ENCODE results near the gene EYS.

DNA sequence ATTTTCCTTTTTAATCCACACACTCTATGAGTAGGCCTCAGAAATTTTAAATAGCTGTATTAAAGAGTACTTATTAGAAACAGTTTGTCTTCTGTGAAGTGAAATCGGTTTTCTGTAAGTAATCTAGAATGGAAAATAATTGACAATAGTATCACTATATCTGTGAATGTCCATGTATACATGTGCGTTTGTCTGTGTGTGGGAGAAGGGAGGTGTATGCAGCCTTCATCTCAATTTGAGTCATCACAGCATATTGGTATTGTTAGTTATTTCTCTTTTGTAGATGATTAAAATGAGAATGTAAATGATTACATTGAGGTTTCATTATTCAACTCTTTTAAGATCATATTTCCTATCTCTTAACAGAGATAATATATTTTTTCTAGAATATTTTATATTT is 206.0 kb downstream of the EYS start:
- TF ChIP-seq EZH2phosphoT487 (IDR thresholded peaks at IDR 0.05; ENCODE audit: insufficient read depth, low read depth) (no peak), EZH2 (IDR thresholded peaks at IDR 0.05; ENCODE audit: insufficient read depth, poor library complexity, severe bottlenecking) (no peak)

Data from GM23248 (cell line).